ENCODE data around the gene PNMA8A.

GRCh38 chr19:46514589-46515289 is 43.4 kb upstream of the PNMA8A start:
- TF ChIP-seq POLR2AphosphoS5 (IDR thresholded peaks at IDR 0.05; ENCODE audit: low read depth) (no peak), EZH2phosphoT487 (IDR thresholded peaks at IDR 0.05; ENCODE audit: unreplicated experiment) (no peak), JUNB (IDR thresholded peaks at IDR 0.05; ENCODE audit: unreplicated experiment) (no peak), EZH2 (IDR thresholded peaks at IDR 0.05; ENCODE audit: low read depth, unreplicated experiment) (no peak), REST (IDR thresholded peaks at IDR 0.05; ENCODE audit: unreplicated experiment) (no peak), NANOG (IDR thresholded peaks at IDR 0.05; ENCODE audit: borderline replicate concordance) (no peak), CREB1 (CRISPR knock-in tag; IDR thresholded peaks at IDR 0.05; ENCODE audit: low read depth) (no peak), ETS1 (IDR thresholded peaks at IDR 0.05) (no peak)
- TF ChIP-seq, protein P1, sequence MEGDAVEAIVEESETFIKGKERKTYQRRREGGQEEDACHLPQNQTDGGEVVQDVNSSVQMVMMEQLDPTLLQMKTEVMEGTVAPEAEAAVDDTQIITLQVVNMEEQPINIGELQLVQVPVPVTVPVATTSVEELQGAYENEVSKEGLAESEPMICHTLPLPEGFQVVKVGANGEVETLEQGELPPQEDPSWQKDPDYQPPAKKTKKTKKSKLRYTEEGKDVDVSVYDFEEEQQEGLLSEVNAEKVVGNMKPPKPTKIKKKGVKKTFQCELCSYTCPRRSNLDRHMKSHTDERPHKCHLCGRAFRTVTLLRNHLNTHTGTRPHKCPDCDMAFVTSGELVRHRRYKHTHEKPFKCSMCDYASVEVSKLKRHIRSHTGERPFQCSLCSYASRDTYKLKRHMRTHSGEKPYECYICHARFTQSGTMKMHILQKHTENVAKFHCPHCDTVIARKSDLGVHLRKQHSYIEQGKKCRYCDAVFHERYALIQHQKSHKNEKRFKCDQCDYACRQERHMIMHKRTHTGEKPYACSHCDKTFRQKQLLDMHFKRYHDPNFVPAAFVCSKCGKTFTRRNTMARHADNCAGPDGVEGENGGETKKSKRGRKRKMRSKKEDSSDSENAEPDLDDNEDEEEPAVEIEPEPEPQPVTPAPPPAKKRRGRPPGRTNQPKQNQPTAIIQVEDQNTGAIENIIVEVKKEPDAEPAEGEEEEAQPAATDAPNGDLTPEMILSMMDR (conservative IDR thresholded peaks at IDR 0.05; ENCODE audit: low read depth in 2 of 2) = peak; percentile 21 to 39; a peak in 1 of 4 replicates
